Pulmonary artery endothelial cell (primary cell): ENCODE data around the gene MEF2C. TPM values are rescaled to one million over a fixed set of nuclear protein-coding genes. Genes with fewer than 3 reads are reported as not detected.

Experiments used
- DNase-seq: peaks from one replicate; pipeline ENCODE4 v3.0.0-alpha.2; 2011; ENCODE audit warnings: low read depth, low spot score
- total RNA-seq: library from RNA; depleted of rRNA; stranded (reverse); fragments of >200 nt; gene quantifications from 2 replicates; pipeline ENCODE4 v1.2.3, GENCODE V29; 2014

Gene MEF2C
- total RNA-seq, 1 donor from 2014 or later = 33.2 TPM

DNA sequence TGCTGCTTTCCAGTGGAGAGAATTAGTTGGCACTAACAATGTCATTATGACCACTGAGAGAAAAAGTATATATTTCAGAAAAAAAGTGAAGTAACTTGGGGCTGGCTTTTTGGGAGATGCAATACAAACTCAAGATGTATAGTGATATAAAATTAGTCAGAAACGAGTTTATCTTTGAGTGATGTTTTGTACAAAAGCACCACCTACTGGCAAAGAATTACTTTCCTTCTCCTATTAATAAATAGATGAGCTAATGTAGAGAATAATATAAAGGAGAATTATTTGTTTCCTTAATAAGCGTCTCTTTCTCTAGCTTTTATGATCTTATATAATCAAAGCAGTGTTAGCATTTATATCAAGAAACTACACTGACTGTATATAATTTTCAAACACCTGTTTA is 158.8 kb downstream of the MEF2C start:
- no peak for DNase-seq

DNA sequence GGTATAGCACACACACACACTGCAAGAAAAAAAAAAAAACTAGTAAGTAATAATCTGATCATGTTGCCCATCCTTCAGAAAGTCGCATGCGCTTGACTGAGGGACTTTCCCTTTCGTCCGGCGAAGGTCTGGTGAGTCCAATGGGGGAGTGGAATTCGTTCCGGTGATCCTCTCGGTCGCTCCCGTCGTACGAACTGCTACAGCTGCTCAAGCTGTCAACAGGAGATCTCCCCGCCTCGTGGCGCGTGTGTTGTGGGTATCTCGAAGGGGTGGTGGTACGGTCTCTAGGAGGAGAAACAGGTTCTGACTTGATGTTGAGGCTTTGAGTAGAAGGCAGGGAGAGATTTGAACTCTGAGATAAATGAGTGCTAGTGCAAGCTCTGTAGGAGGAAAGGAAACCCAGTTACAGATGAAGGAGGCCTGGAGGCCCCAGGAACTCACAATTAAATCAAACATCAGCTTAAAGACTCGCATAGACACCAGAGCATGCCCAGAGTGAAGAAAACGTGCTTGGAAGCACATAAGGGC is 160.4 kb downstream of the MEF2C start:
- no peak for DNase-seq

DNA sequence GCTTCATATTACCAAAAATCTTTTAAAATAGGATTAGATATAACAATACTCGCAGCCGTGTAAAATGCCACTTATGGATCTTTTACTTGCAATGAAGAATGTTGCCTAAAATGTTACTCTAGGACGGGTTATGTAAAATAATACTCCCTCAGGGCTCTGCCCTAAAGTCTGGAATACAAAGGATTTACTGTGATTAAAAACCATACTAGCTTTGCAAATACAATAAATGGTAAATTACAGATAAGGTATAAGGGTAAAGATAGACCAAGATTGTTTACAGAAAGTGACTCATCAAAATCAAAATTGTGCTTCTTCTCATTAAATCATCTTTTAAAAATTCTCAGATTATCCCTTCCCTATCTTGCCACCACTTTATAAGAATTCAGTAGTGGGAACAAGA is 163.6 kb downstream of the MEF2C start:
- DNase-seq = no peak

DNA sequence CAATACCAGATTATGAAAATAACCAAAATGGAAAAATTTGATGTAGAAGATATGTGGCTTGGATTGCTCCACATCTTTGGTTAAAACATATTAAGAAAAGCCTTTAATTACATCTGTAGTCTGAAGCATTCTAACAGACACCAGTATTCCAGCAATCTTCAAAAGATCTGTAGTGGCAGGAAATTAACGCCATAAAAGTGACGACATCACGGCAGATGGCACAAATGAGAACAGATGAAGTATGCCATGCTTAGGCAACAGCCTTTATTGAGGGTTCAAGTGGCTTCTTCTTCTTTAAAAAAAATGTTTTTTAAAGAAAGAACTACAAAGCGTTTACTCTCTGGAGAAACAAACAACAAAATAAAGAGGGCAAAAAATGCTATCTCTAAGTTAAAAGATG is 164.2 kb downstream of the MEF2C start:
- no peak for DNase-seq

DNA sequence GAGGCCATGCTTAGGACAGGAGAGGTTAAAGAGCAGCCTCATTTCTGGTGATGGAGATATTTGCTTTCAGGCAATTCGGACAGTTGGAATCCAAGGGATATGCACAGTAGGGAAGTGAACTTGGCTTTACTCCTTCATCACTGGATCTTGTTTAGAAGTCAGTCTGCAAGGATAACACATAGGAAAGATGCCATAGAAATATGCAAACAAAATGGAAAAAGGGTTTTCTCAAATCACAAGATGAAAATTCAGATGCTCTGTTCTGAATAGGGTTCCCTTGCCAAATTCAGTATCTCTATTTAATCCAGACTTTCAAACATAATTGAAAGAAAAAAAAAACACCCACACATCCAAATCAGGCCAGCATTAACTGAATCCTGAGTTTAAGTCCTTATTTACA is 166.9 kb downstream of the MEF2C start:
- no peak for DNase-seq

DNA sequence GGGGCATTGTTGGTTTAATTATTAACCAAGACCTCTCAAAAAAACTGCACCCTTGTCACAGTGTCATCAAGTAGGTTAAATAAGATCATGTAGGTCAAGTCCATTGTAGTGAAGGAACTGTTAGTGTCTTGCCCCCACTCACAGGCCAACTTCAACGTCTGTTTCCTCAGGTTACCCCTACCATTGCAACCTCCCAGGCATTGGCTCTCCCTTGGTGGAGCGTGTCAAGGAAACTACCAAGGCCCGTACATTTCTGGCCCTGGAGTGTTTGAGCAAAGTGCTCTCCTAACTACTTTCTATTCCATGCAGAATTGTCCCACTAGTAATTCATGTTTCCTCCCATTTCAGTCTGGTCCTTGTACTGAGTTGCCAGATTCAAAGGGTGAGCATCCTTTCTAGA is 167.5 kb downstream of the MEF2C start:
- DNase-seq = no peak

DNA sequence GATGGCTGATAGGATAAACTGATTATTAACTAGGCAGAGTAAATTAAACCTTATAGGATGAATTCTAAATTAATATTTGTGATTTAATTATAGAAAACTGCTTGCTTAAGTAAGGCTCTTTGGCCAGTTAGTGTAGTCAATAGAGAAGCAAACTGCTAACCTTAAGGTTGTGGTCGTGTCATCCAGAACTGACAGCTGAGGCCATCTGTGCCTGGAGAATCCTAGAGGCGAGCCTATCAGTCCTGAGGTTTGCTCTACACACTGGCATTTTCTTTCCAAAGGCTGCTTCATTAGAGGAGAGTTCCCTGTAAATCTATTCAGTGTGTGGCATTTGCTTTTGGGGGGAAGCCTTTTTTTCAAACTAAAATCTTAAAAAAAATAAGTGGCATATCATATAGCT is 169.2 kb downstream of the MEF2C start:
- no peak for DNase-seq

DNA sequence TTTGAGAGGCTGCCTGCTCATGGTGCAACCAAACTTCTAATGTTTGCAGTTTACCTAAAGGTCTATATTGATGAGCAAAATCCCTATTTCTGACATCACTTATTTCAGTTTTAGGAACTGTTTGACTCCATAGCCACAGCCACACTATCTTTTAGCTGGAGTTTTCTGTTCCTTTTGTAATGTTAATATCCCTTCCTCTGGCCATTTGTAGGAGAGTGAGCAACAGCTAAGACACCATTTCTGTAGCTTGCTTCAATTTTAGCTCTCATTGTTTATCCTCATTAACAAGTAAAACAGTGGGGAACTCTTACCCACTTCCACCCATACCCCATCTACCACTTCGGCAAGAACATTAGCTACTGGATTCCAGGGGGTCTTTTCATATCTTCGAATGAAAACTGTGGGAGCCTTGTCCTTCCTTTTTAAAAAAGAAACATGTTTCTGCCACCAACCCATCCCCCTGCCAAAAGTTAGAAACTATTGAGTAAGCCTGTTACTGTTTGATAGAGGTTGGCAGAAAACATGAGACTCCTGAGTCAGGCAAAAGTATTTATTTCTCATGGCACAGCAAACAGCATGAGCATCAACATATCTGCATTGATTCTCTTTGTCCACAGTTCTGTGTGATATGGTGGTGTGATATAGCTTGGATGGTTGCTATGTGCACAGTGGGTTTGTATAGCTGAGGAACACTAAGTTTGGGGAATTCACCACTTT is 174.1 kb downstream of the MEF2C start:
- DNase-seq = no peak

DNA sequence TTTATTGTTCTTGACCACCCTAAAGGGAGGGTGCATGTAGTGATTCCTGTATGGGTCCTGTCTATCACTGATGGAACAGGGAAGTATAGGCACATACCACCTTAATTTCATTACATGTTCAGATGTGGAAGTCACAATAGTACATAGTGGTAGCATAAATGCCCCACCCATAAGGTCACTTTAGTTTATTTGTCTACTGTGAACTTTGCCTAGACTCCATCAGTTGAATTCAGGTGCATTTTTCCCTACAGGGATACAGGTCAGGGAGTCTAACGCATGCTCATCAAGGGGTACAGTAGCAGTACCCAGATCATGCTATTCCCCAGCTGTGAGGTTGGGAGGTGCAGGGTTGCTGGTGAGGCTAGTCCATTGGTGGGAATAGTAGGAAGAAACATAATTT is 175.0 kb downstream of the MEF2C start:
- DNase-seq = no peak

DNA sequence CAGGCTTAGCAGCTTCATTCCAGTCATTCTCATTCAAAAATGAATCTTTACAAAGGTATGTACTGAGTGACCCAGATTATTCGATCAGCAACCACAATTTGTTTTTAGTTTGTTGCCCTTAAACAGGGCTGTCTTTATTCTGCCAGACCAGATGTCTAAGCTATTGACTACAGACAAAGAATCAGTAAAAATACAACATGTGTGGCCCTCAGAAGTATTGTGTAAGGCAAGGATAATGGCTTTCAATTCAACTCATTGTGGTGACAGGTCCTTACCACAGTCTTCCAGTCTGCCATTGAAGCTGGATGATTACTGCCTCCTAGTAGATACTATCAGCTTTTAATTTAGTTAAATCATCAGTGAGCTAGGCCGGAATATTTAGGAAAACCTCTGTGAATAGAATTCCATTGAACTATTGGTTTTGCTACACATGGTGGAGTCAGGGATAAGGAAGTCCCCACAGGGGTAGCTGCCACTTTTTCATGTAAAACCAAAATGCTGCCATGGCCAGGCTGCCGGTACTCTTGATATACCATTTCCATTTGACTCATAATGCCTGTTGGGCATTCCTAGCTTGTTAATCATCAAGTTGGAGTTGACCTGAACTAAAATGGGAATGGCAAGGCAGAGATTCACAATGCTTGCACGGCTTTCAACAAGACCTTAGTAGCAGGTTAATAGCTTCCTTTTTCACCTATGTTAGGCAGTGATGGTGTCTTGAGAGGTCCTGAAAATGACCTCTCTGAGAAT is 175.6 kb downstream of the MEF2C start:
- no peak for DNase-seq

DNA sequence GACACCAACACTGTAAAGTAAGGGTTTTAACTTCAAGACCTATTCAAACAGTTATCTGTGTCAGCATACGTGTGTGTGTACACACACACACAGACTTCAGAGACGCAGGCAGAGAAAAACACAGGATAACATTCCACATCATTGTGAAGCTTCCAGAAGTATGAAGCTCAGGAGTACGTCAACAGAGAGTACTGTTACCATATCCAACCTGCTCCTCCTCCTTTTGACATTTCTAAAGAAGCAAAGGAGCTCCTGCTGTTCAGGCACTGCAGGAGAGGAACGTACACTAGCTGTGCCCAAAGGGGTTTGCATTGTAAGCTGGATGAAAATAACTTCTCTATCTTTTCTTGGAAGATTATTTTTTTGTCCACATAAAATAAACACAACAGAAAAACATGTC is 180.7 kb downstream of the MEF2C start:
- no peak for DNase-seq

DNA sequence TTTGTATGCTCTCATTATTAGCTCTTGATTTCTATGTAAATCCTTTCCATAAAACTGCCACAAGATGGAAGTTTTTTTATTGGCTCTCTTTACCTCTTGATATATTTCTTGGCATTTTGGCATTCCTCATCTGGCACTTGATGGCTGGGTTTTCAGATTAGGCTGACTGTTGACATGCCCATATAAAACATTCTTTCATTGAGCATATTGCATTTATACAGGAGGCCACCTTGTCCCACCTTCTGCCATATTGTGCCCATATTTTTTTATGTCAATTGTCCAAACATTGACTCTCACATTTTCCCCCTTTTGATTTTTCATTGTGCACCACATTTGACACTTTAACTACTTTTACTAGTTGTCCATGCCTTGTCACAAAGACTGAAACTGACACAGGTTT is 182.9 kb downstream of the MEF2C start:
- DNase-seq = no peak

DNA sequence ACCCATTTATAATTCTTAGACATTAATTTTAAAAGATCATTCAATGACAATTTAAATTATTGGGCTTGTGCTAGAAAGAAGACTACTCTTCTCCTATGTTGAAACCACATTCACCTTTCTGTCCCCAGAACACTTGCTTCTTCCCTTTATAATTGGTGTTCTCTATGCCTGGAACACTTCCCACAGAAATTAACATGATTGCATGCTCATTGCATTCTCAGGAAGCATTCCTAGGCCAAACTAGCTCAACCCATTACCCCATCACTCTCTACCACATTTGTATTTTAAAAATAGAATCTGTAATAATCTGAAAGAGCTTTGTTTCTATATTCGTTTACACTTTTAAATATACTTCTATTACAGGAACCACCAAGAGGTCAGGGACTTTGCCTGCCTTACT is 184.7 kb downstream of the MEF2C start:
- DNase-seq = no peak

DNA sequence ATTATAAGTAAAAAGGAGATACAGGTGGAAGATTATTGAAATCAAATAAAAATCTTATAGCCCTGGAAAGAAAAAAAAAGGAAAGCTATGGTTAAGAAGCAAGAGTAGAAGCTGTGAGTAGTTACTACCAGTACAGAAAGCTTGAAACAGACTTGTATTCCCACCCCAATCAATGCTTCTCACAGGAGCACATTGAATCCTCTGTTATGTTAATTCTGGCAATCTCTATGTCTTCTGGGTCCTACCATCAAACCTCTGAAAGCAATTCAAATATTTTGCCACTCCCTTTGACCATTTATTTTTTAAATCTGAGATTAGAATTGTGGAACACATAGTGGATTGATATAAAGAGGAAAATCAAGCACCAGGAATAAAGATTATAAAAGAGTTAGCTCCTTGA is 186.5 kb downstream of the MEF2C start:
- no peak for DNase-seq

DNA sequence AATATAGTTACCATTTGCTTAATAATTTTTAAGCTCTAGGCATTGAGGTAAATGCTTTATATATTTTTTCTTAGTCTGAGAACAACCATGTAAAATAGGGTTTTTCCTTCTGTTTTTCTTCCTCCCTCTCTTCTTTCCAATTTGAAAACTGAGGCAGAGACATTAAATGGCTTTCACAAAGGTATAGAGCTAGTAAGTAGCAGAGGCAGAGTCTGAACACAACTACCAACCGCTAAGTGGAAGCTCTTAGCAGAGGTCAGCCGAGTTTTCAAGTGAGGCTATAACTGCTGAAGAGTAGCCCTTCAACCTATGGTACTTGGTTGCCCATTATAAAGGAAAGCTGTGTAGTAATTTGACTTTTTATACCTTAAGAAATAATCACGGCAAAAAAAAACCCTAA is 187.1 kb downstream of the MEF2C start:
- DNase-seq = no peak

DNA sequence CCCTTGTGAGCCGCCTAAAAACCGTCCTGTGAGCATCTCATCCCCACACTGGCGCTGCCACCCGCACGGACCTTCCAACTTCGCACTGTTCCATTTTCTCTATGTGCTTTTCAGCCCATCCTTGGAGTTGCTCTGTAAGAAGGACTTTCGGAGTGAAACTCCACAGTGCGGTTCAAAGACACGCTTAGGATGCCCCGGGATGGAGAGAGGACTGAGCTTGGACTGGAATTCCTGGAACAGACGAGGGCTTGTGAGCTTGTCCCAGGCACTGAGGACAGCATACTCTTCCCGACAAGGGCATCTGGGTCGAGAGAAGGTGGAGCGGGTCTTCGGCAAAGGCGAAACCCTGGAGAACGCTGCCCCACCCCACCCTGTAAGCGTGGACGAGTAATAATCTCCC is 187.8 kb downstream of the MEF2C start:
- no peak for DNase-seq

DNA sequence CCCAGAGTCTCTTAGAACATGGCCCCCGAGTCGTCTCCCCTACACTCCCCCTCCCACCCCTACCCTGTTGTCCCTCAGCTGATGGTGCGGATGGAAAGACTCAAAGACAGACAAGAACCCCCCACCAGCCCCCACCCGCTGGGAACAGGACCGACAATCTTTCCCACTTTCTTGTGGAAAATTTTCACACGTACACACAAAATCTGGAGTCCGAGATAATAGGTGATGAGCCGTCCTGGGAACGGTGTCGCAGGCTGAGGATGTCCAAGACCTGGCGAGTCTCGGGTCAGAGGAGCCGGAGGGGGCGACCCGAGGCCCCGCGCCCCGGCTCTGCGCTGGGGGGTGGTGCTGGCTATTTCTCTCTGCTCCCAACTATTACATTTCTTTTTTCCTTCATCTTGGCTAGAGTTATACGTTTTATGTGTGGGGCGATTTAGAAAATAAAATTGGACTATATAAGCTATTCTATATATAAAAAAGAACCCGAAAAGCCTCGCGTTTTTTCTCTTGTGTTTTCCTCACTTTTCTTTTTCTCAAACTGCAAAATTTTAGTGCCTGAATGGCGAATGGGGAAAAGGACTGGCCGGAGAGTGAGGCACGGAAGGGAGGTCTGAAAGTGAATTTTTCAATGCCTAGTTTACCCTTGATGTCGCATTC is 188.8 kb downstream of the MEF2C start:
- DNase-seq = no peak

DNA sequence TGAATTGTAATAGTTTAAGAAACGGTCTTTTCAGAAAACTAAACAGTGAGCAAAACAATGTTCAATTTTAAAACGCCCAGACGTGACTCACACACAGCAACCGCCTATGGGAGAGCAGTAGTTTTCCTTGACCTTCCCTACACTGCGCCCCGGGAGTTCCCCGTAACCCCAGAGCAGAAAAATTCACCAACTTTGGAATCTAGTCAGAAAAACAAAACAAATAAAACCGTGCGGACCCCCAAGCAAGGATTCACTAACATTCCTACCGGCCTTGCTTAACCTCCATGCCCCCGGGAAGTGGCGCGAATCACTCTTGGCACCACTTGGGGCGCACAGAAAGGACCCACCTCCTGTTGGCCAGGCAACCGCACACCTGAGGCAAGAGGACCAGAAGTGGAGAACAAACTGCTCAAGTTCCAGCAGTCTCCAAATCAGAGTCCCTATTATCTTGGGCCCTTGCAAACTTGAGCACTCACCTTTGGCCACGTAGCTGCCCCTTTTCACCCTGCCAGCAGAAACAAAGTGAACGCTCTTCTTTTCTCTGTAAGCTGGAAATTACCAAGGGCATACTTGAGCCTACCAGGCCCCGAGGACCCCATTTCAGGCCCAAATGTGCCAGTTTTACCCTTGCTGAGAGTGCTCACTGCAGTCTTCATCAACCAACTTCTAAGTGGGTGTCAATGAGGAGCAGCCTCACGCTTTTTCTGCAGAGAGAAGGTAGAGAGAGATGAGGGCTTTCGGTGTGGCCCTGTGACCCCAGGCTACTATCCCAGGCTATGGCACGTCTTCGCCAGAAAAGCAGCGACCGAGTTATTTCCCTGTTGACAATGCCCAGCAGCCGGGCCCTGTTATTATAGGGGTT is 189.7 kb downstream of the MEF2C start:
- DNase-seq = no peak

DNA sequence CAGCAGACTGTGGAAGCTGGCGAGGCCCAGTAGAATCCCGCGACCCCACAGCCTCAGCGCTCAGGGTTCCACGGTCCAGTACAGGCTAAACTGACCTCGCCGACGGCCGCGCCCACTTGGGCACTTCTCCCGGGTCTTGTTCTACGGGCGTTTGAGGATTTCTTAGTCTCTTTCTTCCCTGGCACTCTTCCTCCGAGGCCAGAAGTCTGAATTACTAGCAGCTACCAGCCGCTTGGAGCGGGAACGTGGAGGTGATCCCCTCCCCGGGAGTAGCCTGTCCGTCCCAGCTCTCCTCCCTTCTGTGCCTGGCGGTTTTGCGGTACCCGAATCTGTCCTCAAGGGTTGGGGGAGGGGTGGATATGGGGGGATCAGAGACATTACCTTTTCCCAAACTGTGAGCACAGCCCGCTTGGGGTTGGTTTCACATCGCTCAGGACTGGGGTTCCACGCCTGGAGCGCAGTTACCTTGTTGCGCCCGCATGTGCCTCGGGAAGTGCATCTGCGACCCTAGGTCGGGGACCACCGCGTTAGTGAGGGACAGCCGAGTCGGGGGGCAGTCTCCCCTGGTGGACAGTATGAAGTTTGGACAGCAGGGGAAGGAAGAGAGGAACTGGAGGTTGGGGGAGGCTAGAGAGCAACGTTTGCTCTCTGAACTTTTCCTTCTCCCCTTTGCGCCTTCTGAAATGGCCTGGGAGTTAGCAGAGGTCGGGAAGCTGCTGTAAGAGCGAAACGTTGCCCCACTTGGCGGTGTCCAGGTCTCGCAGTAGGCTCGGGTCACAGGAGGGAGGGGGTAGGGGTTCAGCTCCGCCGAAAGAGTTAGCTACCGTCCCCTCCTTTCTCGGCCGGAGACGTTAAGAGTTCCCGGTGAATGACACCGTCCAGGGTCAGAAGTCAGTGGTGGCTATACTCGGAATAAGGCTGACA is 190.8 kb downstream of the MEF2C start:
- DNase-seq = no peak

DNA sequence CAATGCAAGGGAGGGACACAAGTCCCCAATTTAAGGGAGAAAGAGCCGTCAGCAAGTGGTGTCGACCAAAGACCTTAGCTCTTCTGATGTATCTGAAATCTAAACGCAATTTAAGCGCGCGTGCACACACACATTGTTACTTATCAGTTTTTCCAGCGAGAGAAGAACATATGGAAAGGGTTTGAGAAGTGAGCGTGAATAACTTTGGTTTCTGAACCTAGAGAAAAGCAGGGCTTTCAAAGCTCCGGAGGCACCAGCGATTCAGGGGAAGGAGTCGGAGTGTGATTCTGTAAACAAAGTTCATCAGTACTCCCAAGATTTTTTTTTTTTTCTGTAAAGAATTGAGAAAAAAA is 191.8 kb downstream of the MEF2C start:
- DNase-seq = no peak
